Measurements from ENCODE around the gene MAPK6.

DNA sequence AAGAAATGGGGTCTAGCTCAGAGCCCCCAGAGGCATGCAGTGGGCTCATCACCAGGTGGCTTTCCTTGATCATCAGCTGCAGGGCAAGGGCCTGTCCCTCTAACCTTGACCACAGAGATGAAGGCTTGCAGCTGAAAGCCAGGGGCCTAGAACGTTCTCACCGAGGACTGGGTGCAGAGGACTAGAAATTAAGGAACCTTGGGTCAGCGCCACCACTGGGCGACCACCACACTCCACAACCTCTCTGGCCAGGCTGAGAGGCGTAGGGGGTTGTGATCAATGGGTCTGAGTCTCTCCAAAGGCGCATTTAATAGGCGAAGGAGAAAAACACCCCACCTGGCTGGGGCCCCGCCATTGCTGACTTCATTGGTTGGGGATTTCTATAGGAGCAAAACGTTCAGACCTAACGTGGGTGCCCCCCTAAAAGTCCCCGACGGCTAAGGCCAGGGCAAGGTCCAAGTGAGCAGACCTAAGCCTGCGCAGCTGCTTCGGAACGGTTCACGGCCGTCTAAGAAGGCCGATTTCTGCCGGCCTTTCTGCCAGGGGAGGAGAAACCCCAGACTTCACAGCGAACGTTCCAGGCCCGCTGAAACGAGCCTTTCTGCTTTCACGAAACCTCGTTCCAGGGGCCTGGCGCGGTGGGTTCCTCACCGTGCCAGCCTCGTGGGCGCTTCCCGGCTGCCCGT, 92.6 kb downstream of the MAPK6 start:
- TF ChIP-seq POLR2A (IDR thresholded peaks at IDR 0.05), result no peak
- TF ChIP-seq, protein P1, sequence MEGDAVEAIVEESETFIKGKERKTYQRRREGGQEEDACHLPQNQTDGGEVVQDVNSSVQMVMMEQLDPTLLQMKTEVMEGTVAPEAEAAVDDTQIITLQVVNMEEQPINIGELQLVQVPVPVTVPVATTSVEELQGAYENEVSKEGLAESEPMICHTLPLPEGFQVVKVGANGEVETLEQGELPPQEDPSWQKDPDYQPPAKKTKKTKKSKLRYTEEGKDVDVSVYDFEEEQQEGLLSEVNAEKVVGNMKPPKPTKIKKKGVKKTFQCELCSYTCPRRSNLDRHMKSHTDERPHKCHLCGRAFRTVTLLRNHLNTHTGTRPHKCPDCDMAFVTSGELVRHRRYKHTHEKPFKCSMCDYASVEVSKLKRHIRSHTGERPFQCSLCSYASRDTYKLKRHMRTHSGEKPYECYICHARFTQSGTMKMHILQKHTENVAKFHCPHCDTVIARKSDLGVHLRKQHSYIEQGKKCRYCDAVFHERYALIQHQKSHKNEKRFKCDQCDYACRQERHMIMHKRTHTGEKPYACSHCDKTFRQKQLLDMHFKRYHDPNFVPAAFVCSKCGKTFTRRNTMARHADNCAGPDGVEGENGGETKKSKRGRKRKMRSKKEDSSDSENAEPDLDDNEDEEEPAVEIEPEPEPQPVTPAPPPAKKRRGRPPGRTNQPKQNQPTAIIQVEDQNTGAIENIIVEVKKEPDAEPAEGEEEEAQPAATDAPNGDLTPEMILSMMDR (IDR thresholded peaks at IDR 0.05), result no peak
